ENCODE data around the gene ZDHHC3.

Gene ZDHHC3

DNA sequence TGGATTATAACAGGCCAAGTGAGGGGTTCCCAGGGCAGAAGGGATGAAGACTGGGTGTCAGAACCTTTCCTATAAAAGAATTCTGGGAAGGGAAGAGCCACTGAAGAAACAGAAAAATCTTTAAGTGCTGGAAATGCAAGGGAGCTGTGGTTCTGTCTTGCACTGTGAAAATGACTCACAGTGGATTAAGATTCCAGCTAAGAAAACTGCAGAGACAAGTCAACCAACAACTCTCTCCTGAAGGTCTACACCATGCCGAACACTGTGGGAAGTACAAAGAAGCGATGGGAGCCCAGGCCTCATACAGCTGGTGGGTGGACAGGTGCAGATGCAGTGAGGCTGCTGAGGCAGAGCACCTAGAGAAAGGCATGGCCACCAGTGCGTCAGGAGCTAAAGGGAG lies 27.7 kb downstream of the ZDHHC3 start:
- no peak overlapping the region for H3K27ac ChIP-seq (ENCODE audit: low read length)
- no peaks in the 10 kb centered on the region for H3K4me1 ChIP-seq (ENCODE audit: insufficient read depth, low read length)
- H3K4me2 ChIP-seq (ENCODE audit: insufficient read depth, low read length), result no peak overlapping the region
- no peaks in the 10 kb centered on the region for H3K9me3 ChIP-seq (ENCODE audit: insufficient read depth, low read length, severe bottlenecking)
- H2AFZ ChIP-seq (ENCODE audit: low read depth, low read length), result no peak overlapping the region
- peaks cover 3% of the 10 kb centered on the region; the same call in 1 of the 2 replicates for H3K79me2 ChIP-seq (ENCODE audit: insufficient read depth, low read length)
- no peak overlapping the region for H3K9ac ChIP-seq (ENCODE audit: low read depth, low read length)
- no peak for ATAC-seq (ENCODE audit: insufficient read depth, low read depth)
- H4K20me1 ChIP-seq (ENCODE audit: insufficient read depth, low read length), result peaks cover 22% of the 10 kb centered on the region; the same call in 1 of the 2 replicates
- no peak for TF ChIP-seq EZH2 (IDR thresholded peaks at IDR 0.05; ENCODE audit: borderline replicate concordance, low read depth, low read length, severe bottlenecking)
- TF ChIP-seq, protein P1, sequence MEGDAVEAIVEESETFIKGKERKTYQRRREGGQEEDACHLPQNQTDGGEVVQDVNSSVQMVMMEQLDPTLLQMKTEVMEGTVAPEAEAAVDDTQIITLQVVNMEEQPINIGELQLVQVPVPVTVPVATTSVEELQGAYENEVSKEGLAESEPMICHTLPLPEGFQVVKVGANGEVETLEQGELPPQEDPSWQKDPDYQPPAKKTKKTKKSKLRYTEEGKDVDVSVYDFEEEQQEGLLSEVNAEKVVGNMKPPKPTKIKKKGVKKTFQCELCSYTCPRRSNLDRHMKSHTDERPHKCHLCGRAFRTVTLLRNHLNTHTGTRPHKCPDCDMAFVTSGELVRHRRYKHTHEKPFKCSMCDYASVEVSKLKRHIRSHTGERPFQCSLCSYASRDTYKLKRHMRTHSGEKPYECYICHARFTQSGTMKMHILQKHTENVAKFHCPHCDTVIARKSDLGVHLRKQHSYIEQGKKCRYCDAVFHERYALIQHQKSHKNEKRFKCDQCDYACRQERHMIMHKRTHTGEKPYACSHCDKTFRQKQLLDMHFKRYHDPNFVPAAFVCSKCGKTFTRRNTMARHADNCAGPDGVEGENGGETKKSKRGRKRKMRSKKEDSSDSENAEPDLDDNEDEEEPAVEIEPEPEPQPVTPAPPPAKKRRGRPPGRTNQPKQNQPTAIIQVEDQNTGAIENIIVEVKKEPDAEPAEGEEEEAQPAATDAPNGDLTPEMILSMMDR (IDR thresholded peaks at IDR 0.05; ENCODE audit: borderline replicate concordance, extremely low read depth, low read length, poor library complexity, severe bottlenecking), result no peak
- no peak overlapping the region for H3K4me3 ChIP-seq (ENCODE audit: low read depth in 1 of 2, low read length in 2 of 2)
- H3K27me3 ChIP-seq (ENCODE audit: insufficient read depth, low read length, poor library complexity), result no peaks in the 10 kb centered on the region
- peaks cover 20% of the 10 kb centered on the region for H3K36me3 ChIP-seq (ENCODE audit: insufficient read depth, low read length)
- DNase-seq, result no peak

DNA sequence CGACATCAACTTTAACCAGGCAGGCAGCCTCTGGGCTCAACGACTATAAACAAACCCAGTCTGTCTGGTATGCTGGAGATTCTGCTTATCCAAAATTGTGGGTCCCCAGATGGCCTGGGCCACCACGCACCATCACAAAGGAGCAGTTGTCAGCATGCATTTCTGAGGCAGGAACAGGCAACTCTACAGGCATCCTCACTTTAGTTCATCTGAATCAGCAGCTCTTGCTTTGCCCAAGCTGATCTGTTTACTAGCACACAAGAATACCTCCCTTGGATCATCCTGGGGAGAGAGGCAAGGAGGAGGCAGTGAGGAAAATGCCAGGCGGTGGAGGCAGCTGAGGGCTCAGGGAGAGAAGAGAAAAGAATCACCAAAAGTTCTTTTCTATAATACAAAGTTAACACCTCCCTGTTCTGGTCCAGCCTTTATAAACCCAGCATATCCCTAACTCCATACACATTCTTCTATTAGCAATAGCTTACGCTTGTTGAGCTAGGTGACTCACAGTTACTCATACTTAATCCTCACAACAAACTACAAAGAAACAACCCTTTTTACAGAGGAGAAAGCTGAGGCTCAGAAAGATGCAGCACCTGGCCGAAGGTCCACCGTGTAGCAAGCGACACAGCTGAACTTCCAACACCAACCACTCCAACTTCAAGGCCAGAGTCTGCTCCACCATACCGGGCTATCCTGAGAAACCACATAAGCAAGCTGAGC lies 33.6 kb downstream of the ZDHHC3 start:
- Histone ChIP-seq H3K27ac (ENCODE audit: low read length) (no peak overlapping the region), H3K27me3 (ENCODE audit: insufficient read depth, low read length, poor library complexity) (no peaks in the 10 kb centered on the region), H3K9me3 (ENCODE audit: insufficient read depth, low read length, severe bottlenecking) (no peaks in the 10 kb centered on the region), H4K20me1 (ENCODE audit: insufficient read depth, low read length) (0 out of 2 replicates have a peak, but pooled peaks cover 4% of the 10 kb centered on the region), H2AFZ (ENCODE audit: low read depth, low read length) (no peak overlapping the region), H3K36me3 (ENCODE audit: insufficient read depth, low read length) (peaks cover 67% of the 10 kb centered on the region), H3K4me2 (ENCODE audit: insufficient read depth, low read length) (no peak overlapping the region), H3K4me1 (ENCODE audit: insufficient read depth, low read length) (no peaks in the 10 kb centered on the region), H3K79me2 (ENCODE audit: insufficient read depth, low read length) (no peaks in the 10 kb centered on the region), H3K9ac (ENCODE audit: low read depth, low read length) (no peak overlapping the region), H3K4me3 (ENCODE audit: low read depth in 1 of 2, low read length in 2 of 2) (no peak overlapping the region)
- DNase-seq, result no peak
- ATAC-seq (ENCODE audit: insufficient read depth, low read depth), result no peak
- TF ChIP-seq, protein P1 (IDR thresholded peaks at IDR 0.05; ENCODE audit: borderline replicate concordance, extremely low read depth, low read length, poor library complexity, severe bottlenecking), result no peak

DNA sequence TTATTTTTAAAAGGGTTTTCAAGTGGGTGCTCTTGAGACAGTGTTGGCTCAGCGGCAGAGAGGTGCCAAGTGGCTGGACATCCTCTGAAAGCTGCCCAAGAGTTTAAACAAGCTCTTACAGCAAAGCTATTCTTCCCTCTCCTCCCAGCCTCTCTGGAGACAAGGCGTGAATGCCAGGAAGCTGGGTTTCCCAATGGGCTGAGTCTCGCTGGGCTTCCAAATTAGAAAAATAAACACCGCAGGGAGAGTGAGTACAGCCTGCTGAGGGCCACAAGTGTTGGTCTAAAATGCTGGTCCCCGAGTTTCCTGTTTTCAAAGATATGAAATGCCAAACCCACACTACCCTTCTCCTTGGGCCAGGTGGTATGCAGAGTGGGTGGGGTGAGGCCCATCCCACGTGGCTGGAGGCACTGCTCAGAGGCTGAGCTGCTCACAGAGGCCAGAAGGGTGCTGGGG lies 36.4 kb downstream of the ZDHHC3 start:
- Histone ChIP-seq H3K4me2 (ENCODE audit: insufficient read depth, low read length) (no peak overlapping the region), H2AFZ (ENCODE audit: low read depth, low read length) (no peak overlapping the region), H3K4me1 (ENCODE audit: insufficient read depth, low read length) (no peaks in the 10 kb centered on the region), H3K36me3 (ENCODE audit: insufficient read depth, low read length) (peaks cover 64% of the 10 kb centered on the region), H3K79me2 (ENCODE audit: insufficient read depth, low read length) (no peaks in the 10 kb centered on the region), H3K9me3 (ENCODE audit: insufficient read depth, low read length, severe bottlenecking) (no peaks in the 10 kb centered on the region), H4K20me1 (ENCODE audit: insufficient read depth, low read length) (no peaks in the 10 kb centered on the region), H3K27me3 (ENCODE audit: insufficient read depth, low read length, poor library complexity) (no peaks in the 10 kb centered on the region), H3K9ac (ENCODE audit: low read depth, low read length) (no peak overlapping the region), H3K27ac (ENCODE audit: low read length) (no peak overlapping the region), H3K4me3 (ENCODE audit: low read depth in 1 of 2, low read length in 2 of 2) (no peak overlapping the region)
- ATAC-seq (ENCODE audit: insufficient read depth, low read depth), result no peak
- DNase-seq, result no peak
- TF ChIP-seq, protein P1 (IDR thresholded peaks at IDR 0.05; ENCODE audit: borderline replicate concordance, extremely low read depth, low read length, poor library complexity, severe bottlenecking), result no peak
- no peak for TF ChIP-seq EZH2 (IDR thresholded peaks at IDR 0.05; ENCODE audit: borderline replicate concordance, low read depth, low read length, severe bottlenecking)

Data from DND-41 (cell line).